ENCODE measurements around the gene PCYT1A. TPM values are rescaled to one million over a fixed set of nuclear protein-coding genes. Genes with fewer than 3 reads are reported as not detected.
"Not testable (repeated sequence)": the region's sequence is repeated elsewhere in the genome, so short reads cannot be mapped to it uniquely, and the experiment has no call there.

Gene PCYT1A
- total and polyA plus RNA-seq, 4 experiments from 2014 or later: 11.0 to 73.7 (median 47.8) TPM

- no peaks in the 10 kb centered on the region for H3K36me3 ChIP-seq (ENCODE audit: insufficient read depth, low read length)
- ChIA-PET POLR2A (ENCODE audit: partially characterized antibody) (no interaction called here), CTCF (ENCODE audit: partially characterized antibody) (no interaction called here)
- H3K27me3 Mint-ChIP-seq: no peaks in the 10 kb centered on the region
- intact Hi-C loops (cut with micrococcal nuclease): no loop called here
- DNase-seq: no peak
- peaks cover 3 to 12% (median 10%) of the 10 kb centered on the region in 4 donors for H3K4me1 Mint-ChIP-seq
- no peaks in the 10 kb centered on the region for H3K36me3 Mint-ChIP-seq
- H3K9me3 ChIP-seq (ENCODE audit: control insufficient read depth in 1 of 2, low read length in 2 of 2): no peaks in the 10 kb centered on the region
- H3K4me1 ChIP-seq (ENCODE audit: insufficient read depth, low read length): peaks cover 13% of the 10 kb centered on the region
- H3K4me3 ChIP-seq (ENCODE audit: low read length in 2 of 2): no peak overlapping the region
- H3K4me3 Mint-ChIP-seq: no peak overlapping the region
- no peaks in the 10 kb centered on the region for H3K27me3 ChIP-seq (ENCODE audit: insufficient read depth, low read length)
- H3K27ac Mint-ChIP-seq: no peak overlapping the region
- H3K9me3 Mint-ChIP-seq: no peaks in the 10 kb centered on the region
- H3K27ac ChIP-seq (ENCODE audit: low read depth, low read length): no peak overlapping the region
Measured at GRCh38 chr3:196216681-196217211, 70.8 kb downstream of the PCYT1A start.

- no peaks in the 10 kb centered on the region for H3K27me3 ChIP-seq (ENCODE audit: insufficient read depth, low read length)
- H3K36me3 ChIP-seq (ENCODE audit: insufficient read depth, low read length): no peaks in the 10 kb centered on the region
- Mint-ChIP-seq H3K4me1 (peaks cover 3 to 12% (median 10%) of the 10 kb centered on the region in 4 donors), H3K27ac (peak within 1 kb of the TSS in 2 of 7 donors; percentile 61 to 64), H3K27me3 (no peaks in the 10 kb centered on the region), H3K9me3 (no peaks in the 10 kb centered on the region), H3K36me3 (no peaks in the 10 kb centered on the region), H3K4me3 (peak within 1 kb of the TSS in 4 of 8 donors; percentile 29 to 63 (median 48))
- H3K4me3 ChIP-seq (ENCODE audit: low read length in 2 of 2): no peak within 1 kb of the TSS
- intact Hi-C loops (cut with micrococcal nuclease): no loop called here
- H3K9me3 ChIP-seq (ENCODE audit: control insufficient read depth in 1 of 2, low read length in 2 of 2): no peaks in the 10 kb centered on the region
- ChIA-PET POLR2A (ENCODE audit: partially characterized antibody) (no interaction called here), CTCF (ENCODE audit: partially characterized antibody) (no interaction called here)
- no peak within 1 kb of the TSS for H3K27ac ChIP-seq (ENCODE audit: low read depth, low read length)
- H3K4me1 ChIP-seq (ENCODE audit: insufficient read depth, low read length): peaks cover 13% of the 10 kb centered on the region
- DNase-seq: no peak
Measured at GRCh38 chr3:196216089-196216564, 71.4 kb downstream of the PCYT1A start, which contains the start of gene SLC51A. SLC51A (plus strand) TSS chr3:196216534; CDS start chr3:196216713, 179 bp downstream.

- H3K27me3 ChIP-seq (ENCODE audit: insufficient read depth, low read length): no peaks in the 10 kb centered on the region
- Mint-ChIP-seq H3K9me3 (no peaks in the 10 kb centered on the region), H3K27ac (no peak overlapping the region), H3K27me3 (no peaks in the 10 kb centered on the region), H3K36me3 (no peaks in the 10 kb centered on the region), H3K4me1 (peaks cover 3 to 12% (median 10%) of the 10 kb centered on the region in 4 donors), H3K4me3 (no peak overlapping the region)
- H3K36me3 ChIP-seq (ENCODE audit: insufficient read depth, low read length): no peaks in the 10 kb centered on the region
- H3K4me3 ChIP-seq (ENCODE audit: low read length in 2 of 2): no peak overlapping the region
- no peaks in the 10 kb centered on the region for H3K9me3 ChIP-seq (ENCODE audit: control insufficient read depth in 1 of 2, low read length in 2 of 2)
- peaks cover 13% of the 10 kb centered on the region for H3K4me1 ChIP-seq (ENCODE audit: insufficient read depth, low read length)
- POLR2A ChIA-PET (ENCODE audit: partially characterized antibody): no interaction called here
- DNase-seq: no peak
- H3K27ac ChIP-seq (ENCODE audit: low read depth, low read length): no peak overlapping the region
- intact Hi-C loops (cut with micrococcal nuclease): no loop called here
- CTCF ChIA-PET (ENCODE audit: partially characterized antibody): no interaction called here
Measured at GRCh38 chr3:196215493-196216020, 72.0 kb downstream of the PCYT1A start.

DNA sequence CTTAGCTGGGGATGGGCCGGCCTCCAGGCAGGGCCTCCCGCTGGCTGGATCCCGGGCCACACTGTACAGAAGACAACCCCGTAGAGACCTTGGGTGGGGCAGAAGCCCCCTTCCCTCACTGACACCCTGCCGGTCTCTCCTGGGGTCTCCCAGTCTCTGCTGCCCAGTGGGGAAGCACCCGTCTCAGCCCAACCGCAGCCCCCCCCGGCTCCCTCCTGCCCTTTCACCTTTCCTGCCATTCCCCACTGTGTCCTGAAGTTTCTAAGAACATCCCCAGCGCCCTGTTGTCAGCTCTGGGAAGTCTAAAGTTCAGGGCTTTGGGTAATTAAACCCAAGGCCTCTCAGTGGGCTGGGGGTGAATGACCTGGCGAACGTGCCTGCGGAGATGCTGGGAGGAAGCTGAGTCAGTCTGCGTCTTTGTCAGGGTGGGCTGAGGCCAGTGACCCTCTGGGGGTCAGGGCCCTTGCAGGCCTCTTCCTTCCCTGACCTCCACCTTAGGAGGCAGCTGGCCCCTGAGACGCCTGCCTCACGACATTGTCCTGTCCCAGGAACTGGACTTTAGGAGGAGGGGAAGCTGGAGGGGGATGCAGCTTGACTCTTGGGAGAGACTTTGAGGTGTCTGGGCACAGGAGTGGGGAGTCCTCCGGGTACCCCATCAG, 72.6 kb downstream of the PCYT1A start:
- POLR2A ChIA-PET (ENCODE audit: partially characterized antibody): no interaction called here
- no peaks in the 10 kb centered on the region for H3K9me3 Mint-ChIP-seq
- H3K36me3 Mint-ChIP-seq: no peaks in the 10 kb centered on the region
- Histone ChIP-seq H3K36me3 (ENCODE audit: insufficient read depth, low read length) (no peaks in the 10 kb centered on the region), H3K4me3 (ENCODE audit: low read length in 2 of 2) (no peak overlapping the region), H3K27ac (ENCODE audit: low read depth, low read length) (no peak overlapping the region), H3K27me3 (ENCODE audit: insufficient read depth, low read length) (no peaks in the 10 kb centered on the region), H3K4me1 (ENCODE audit: insufficient read depth, low read length) (peaks cover 11% of the 10 kb centered on the region), H3K9me3 (ENCODE audit: control insufficient read depth in 1 of 2, low read length in 2 of 2) (no peaks in the 10 kb centered on the region)
- peaks cover 3 to 11% (median 10%) of the 10 kb centered on the region in 4 donors for H3K4me1 Mint-ChIP-seq
- no peak overlapping the region for H3K27ac Mint-ChIP-seq
- no peak for DNase-seq
- H3K27me3 Mint-ChIP-seq: no peaks in the 10 kb centered on the region
- H3K4me3 Mint-ChIP-seq: no peak overlapping the region
- CTCF ChIA-PET (ENCODE audit: partially characterized antibody): no interaction called here
- intact Hi-C loops (cut with micrococcal nuclease): no loop called here

GRCh38 chr3:196210673-196211556, 76.6 kb downstream of the PCYT1A start, which contains the start of gene ZDHHC19:
ZDHHC19 (minus strand) TSS chr3:196211400; CDS start chr3:196211315, 85 bp downstream.
- Mint-ChIP-seq H3K27me3 (no peaks in the 10 kb centered on the region), H3K9me3 (no peaks in the 10 kb centered on the region), H3K27ac (peak within 1 kb of the TSS in 2 of 7 donors; percentile 48 to 70), H3K4me1 (peaks cover 6 to 14% (median 9%) of the 10 kb centered on the region in 4 donors), H3K4me3 (no peak within 1 kb of the TSS), H3K36me3 (peaks cover 0 to 2% of the 10 kb centered on the region in 2 donors)
- POLR2A ChIA-PET (ENCODE audit: partially characterized antibody): no interaction called here
- Histone ChIP-seq H3K9me3 (ENCODE audit: control insufficient read depth in 1 of 2, low read length in 2 of 2) (no peaks in the 10 kb centered on the region), H3K4me1 (ENCODE audit: insufficient read depth, low read length) (peaks cover 11% of the 10 kb centered on the region), H3K27ac (ENCODE audit: low read depth, low read length) (no peak within 1 kb of the TSS), H3K36me3 (ENCODE audit: insufficient read depth, low read length) (no peaks in the 10 kb centered on the region), H3K27me3 (ENCODE audit: insufficient read depth, low read length) (no peaks in the 10 kb centered on the region), H3K4me3 (ENCODE audit: low read length in 2 of 2) (no peak within 1 kb of the TSS)
- CTCF ChIA-PET (ENCODE audit: partially characterized antibody): no interaction called here
- DNase-seq: no peak
- intact Hi-C loops (cut with micrococcal nuclease): no loop called here

- H3K4me3 Mint-ChIP-seq; H3K27me3 ChIP-seq (ENCODE audit: insufficient read depth, low read length); H3K36me3 Mint-ChIP-seq; POLR2A ChIA-PET (ENCODE audit: partially characterized antibody); H3K27me3 Mint-ChIP-seq; H3K4me3 ChIP-seq (ENCODE audit: low read length in 2 of 2); H3K9me3 Mint-ChIP-seq; H3K36me3 ChIP-seq (ENCODE audit: insufficient read depth, low read length); intact Hi-C loops (cut with micrococcal nuclease); H3K27ac ChIP-seq (ENCODE audit: low read depth, low read length); H3K9me3 ChIP-seq (ENCODE audit: control insufficient read depth in 1 of 2, low read length in 2 of 2); DNase-seq: not testable (repeated sequence)
- peak overlapping the region in 3 of 7 donors; percentile 48 to 70 (median 59) for H3K27ac Mint-ChIP-seq
- peaks cover 11% of the 10 kb centered on the region for H3K4me1 ChIP-seq (ENCODE audit: insufficient read depth, low read length)
- H3K4me1 Mint-ChIP-seq: peaks cover 9 to 22% (median 11%) of the 10 kb centered on the region in 4 donors
- CTCF ChIA-PET (ENCODE audit: partially characterized antibody): interaction anchor here (0.6 kb wide), 1 partner anchor 41 kb away, joined by 3 read pairs; no protein-coding TSS in a partner anchor
Measured at GRCh38 chr3:196209944-196210672, 77.4 kb downstream of the PCYT1A start.
